Effector memory CD8-positive, alpha-beta T cell (primary cell): ENCODE measurements around the gene LSP1.
A peak's percentile ranks its signal among the peaks of the same experiment; 100 is the strongest.
"Not testable (repeated sequence)": the region's sequence is repeated elsewhere in the genome, so short reads cannot be mapped to it uniquely, and the experiment has no call there.

Experiments used
- ATAC-seq: fragments of 150-1000 bp; cut with Tn5 transposase; replicated peaks from 2 replicates; pipeline ENCODE4 v1.10.0; 2021; ENCODE audit warnings: mild to moderate bottlenecking, moderate library complexity
- DNase-seq, 3 experiments: peaks; one replicate each; pipeline ENCODE4 v3.0.0; 2021
- H3K27ac Mint-ChIP-seq, 2 donors: one replicate each; pipeline ENCODE4 v1.8.0; 2022; ENCODE audit warnings: mild to moderate bottlenecking in 2 of 2, mixed read lengths in 2 of 2, moderate library complexity in 2 of 2
- H3K27me3 Mint-ChIP-seq, 2 donors: one replicate each; pipeline ENCODE4 v1.8.0; 2022; ENCODE audit warnings: mixed read lengths in 2 of 2
- H3K36me3 Mint-ChIP-seq: one replicate; pipeline ENCODE4 v1.8.0; 2022; ENCODE audit warnings: mild to moderate bottlenecking, moderate library complexity, mixed read lengths; ENCODE audit not compliant: insufficient read depth
- H3K4me1 Mint-ChIP-seq, 2 donors: one replicate each; pipeline ENCODE4 v1.8.0; 2022; ENCODE audit warnings: low read depth in 2 of 2, mixed read lengths in 2 of 2
- H3K4me3 Mint-ChIP-seq, 2 donors: one replicate each; pipeline ENCODE4 v1.8.0; 2022; ENCODE audit warnings: mild to moderate bottlenecking in 2 of 2, mixed read lengths in 2 of 2, moderate library complexity in 2 of 2
- H3K9me3 Mint-ChIP-seq, 2 donors: one replicate each; pipeline ENCODE4 v1.8.0; 2022; ENCODE audit warnings: mixed read lengths in 2 of 2

Gene LSP1

GRCh38 chr11:1934335-1935155 is 81.7 kb downstream of the LSP1 start:
- Mint-ChIP-seq H3K27ac (peak overlapping the region in 1 of 2 donors; percentile 52), H3K27me3 (peaks cover 13 to 22% of the 10 kb centered on the region in 2 donors), H3K9me3 (no peaks in the 10 kb centered on the region), H3K4me3 (no peak overlapping the region), H3K36me3 (peaks cover 10% of the 10 kb centered on the region), H3K4me1 (peaks cover 8 to 11% of the 10 kb centered on the region in 2 donors)
- ATAC-seq (no peak), DNase-seq (no peak)

- Mint-ChIP-seq H3K27me3 (peaks cover 13 to 19% of the 10 kb centered on the region in 2 donors), H3K4me3 (no peak overlapping the region), H3K9me3 (no peaks in the 10 kb centered on the region)
These were observed 82.5 kb downstream of the LSP1 start for GRCh38 chr11:1935156-1936071.

GRCh38 chr11:1936072-1936780 is 83.3 kb downstream of the LSP1 start:
- Mint-ChIP-seq H3K4me1 (peaks cover 4 to 6% of the 10 kb centered on the region in 2 donors), H3K9me3 (no peaks in the 10 kb centered on the region), H3K27me3 (peaks cover 13 to 19% of the 10 kb centered on the region in 2 donors), H3K27ac (no peak overlapping the region), H3K4me3 (no peak overlapping the region), H3K36me3 (peaks cover 10% of the 10 kb centered on the region)
- ATAC-seq, result no peak
- no peak for DNase-seq

More at GRCh38 chr11:1935156-1936071, 82.5 kb downstream of the LSP1 start:
- Mint-ChIP-seq H3K4me1 (peaks cover 5 to 9% of the 10 kb centered on the region in 2 donors), H3K36me3 (peaks cover 10% of the 10 kb centered on the region), H3K27ac (no peak overlapping the region)
- no peak for DNase-seq
- ATAC-seq, result no peak

- no peak for DNase-seq
- Mint-ChIP-seq H3K27ac (no peak overlapping the region), H3K4me3 (no peak overlapping the region), H3K4me1 (peaks cover 4 to 6% of the 10 kb centered on the region in 2 donors), H3K27me3 (peaks cover 13 to 14% of the 10 kb centered on the region in 2 donors), H3K36me3 (peaks cover 5% of the 10 kb centered on the region), H3K9me3 (no peaks in the 10 kb centered on the region)
- no peak for ATAC-seq
These were observed 84.1 kb downstream of the LSP1 start for GRCh38 chr11:1936781-1937615.

- no peak overlapping the region for H3K4me3 Mint-ChIP-seq
These were observed 84.9 kb downstream of the LSP1 start for GRCh38 chr11:1937616-1938342.

GRCh38 chr11:1938343-1939005 is 85.6 kb downstream of the LSP1 start:
- peaks cover 4 to 6% of the 10 kb centered on the region in 2 donors for H3K4me1 Mint-ChIP-seq
- H3K4me3 Mint-ChIP-seq, result no peak overlapping the region
- no peaks in the 10 kb centered on the region for H3K9me3 Mint-ChIP-seq
- peaks cover 3 to 7% of the 10 kb centered on the region in 2 donors for H3K27me3 Mint-ChIP-seq
- H3K27ac Mint-ChIP-seq, result no peak overlapping the region
- DNase-seq, result peak in 1 of 3 experiments; percentile 0
- peaks cover 5% of the 10 kb centered on the region for H3K36me3 Mint-ChIP-seq
- ATAC-seq, result no peak

More at GRCh38 chr11:1937616-1938342, 84.9 kb downstream of the LSP1 start:
- peaks cover 10% of the 10 kb centered on the region in 2 donors for H3K27me3 Mint-ChIP-seq
- no peaks in the 10 kb centered on the region for H3K9me3 Mint-ChIP-seq
- no peak for DNase-seq
- ATAC-seq, result no peak
- peaks cover 5% of the 10 kb centered on the region for H3K36me3 Mint-ChIP-seq
- H3K27ac Mint-ChIP-seq, result no peak overlapping the region
- H3K4me1 Mint-ChIP-seq, result peaks cover 4 to 6% of the 10 kb centered on the region in 2 donors

GRCh38 chr11:1939006-1939625 is 86.2 kb downstream of the LSP1 start:
- ATAC-seq (no peak), DNase-seq (no peak)
- H3K4me1 Mint-ChIP-seq, result peaks cover 4 to 6% of the 10 kb centered on the region in 2 donors
- H3K9me3 Mint-ChIP-seq, result no peaks in the 10 kb centered on the region
- H3K27ac Mint-ChIP-seq, result peak overlapping the region in 1 of 2 donors; percentile 44
- H3K4me3 Mint-ChIP-seq, result peak overlapping the region in 1 of 2 donors; percentile 52
- peaks cover 8% of the 10 kb centered on the region for H3K36me3 Mint-ChIP-seq
- H3K27me3 Mint-ChIP-seq, result peaks cover 0 to under 1% of the 10 kb centered on the region in 2 donors

GRCh38 chr11:1939788-1940187 is 86.9 kb downstream of the LSP1 start:
- H3K4me3 Mint-ChIP-seq, H3K36me3 Mint-ChIP-seq, H3K4me1 Mint-ChIP-seq, ATAC-seq, H3K9me3 Mint-ChIP-seq, DNase-seq, H3K27me3 Mint-ChIP-seq: not testable (repeated sequence)
- H3K27ac Mint-ChIP-seq, result peak overlapping the region in 1 of 2 donors; percentile 44
